NCI-H69 (cell line): ENCODE data around the gene TLE1.
A peak's percentile ranks its signal among the peaks of the same experiment; 100 is the strongest.
"Not testable (repeated sequence)": the region's sequence is repeated elsewhere in the genome, so short reads cannot be mapped to it uniquely, and the experiment has no call there.

ENCODE experiments used
- DNase-seq: peaks from one replicate; lab custom pipeline; 2025; lab: John Stamatoyannopoulos, UW

The TLE1 gene

GRCh38 chr9:81599837-81600236 is 89.5 kb downstream of the TLE1 start:
- DNase-seq = no peak

GRCh38 chr9:81598811-81599210 is 90.5 kb downstream of the TLE1 start:
- DNase-seq = no peak

GRCh38 chr9:81598123-81598497 is 91.2 kb downstream of the TLE1 start:
- no peak for DNase-seq

- DNase-seq = no peak
These were observed 91.8 kb downstream of the TLE1 start for GRCh38 chr9:81597419-81598122.

- DNase-seq = peak; percentile 50
These were observed 92.5 kb downstream of the TLE1 start for GRCh38 chr9:81596679-81597418.

GRCh38 chr9:81595887-81596543 is 93.3 kb downstream of the TLE1 start:
- DNase-seq = peak; percentile 99

- DNase-seq = not testable (repeated sequence)
These were observed 94.1 kb downstream of the TLE1 start for GRCh38 chr9:81595293-81595692.

GRCh38 chr9:81594415-81594814 is 94.9 kb downstream of the TLE1 start:
- no peak for DNase-seq

GRCh38 chr9:81592887-81593266 is 96.5 kb downstream of the TLE1 start:
- DNase-seq = peak; percentile 35

- DNase-seq = no peak
These were observed 97.6 kb downstream of the TLE1 start for GRCh38 chr9:81591791-81592190.

- DNase-seq = no peak
These were observed 98.7 kb downstream of the TLE1 start for GRCh38 chr9:81590688-81591087.

GRCh38 chr9:81589819-81590218 is 99.5 kb downstream of the TLE1 start:
- no peak for DNase-seq

GRCh38 chr9:81589392-81589791 is 100.0 kb downstream of the TLE1 start:
- no peak for DNase-seq

GRCh38 chr9:81588148-81588871 is 101.0 kb downstream of the TLE1 start:
- DNase-seq = peak; percentile 87

GRCh38 chr9:81586786-81587185 is 102.6 kb downstream of the TLE1 start:
- DNase-seq = no peak

GRCh38 chr9:81585191-81585763 is 104.1 kb downstream of the TLE1 start:
- no peak for DNase-seq

- no peak for DNase-seq
These were observed 105.2 kb downstream of the TLE1 start for GRCh38 chr9:81584099-81584498.

- no peak for DNase-seq
These were observed 107.4 kb downstream of the TLE1 start for GRCh38 chr9:81581986-81582385.

GRCh38 chr9:81579381-81579780 is 110.0 kb downstream of the TLE1 start:
- no peak for DNase-seq

- no peak for DNase-seq
These were observed 110.7 kb downstream of the TLE1 start for GRCh38 chr9:81578606-81579005.

- DNase-seq = no peak
These were observed 113.4 kb downstream of the TLE1 start for GRCh38 chr9:81575956-81576355.

GRCh38 chr9:81574405-81574804 is 114.9 kb downstream of the TLE1 start:
- peak; percentile 50 for DNase-seq
